GM18507 (cell line): Measurements from ENCODE around the gene HS3ST4.

Experiments
- DNase-seq: peaks from one replicate; pipeline ENCODE4 v3.0.0; 2011; ENCODE audit warnings: low read depth; ENCODE audit not compliant: insufficient read length; ENCODE audit errors: extremely low spot score
- FAIRE-seq: peaks from 2 replicates; lab custom pipeline; 2011; peaks lifted over from hg19 to GRCh38; lab: Jason Lieb, UNC

HS3ST4 gene

GRCh38 chr16:26137956-26138355, 446.2 kb downstream of the HS3ST4 start:
- FAIRE-seq = no peak
- no peak for DNase-seq

GRCh38 chr16:26139091-26139490, 447.3 kb downstream of the HS3ST4 start:
- DNase-seq (no peak), FAIRE-seq (no peak)

- FAIRE-seq (no peak), DNase-seq (no peak)
Measured at GRCh38 chr16:26139884-26140283, 448.1 kb downstream of the HS3ST4 start.

- FAIRE-seq (no peak), DNase-seq (no peak)
Measured at GRCh38 chr16:26149364-26150190, 457.8 kb downstream of the HS3ST4 start.

GRCh38 chr16:26155221-26155620, 463.5 kb downstream of the HS3ST4 start:
- FAIRE-seq (no peak), DNase-seq (no peak)

GRCh38 chr16:26157319-26157718, 465.6 kb downstream of the HS3ST4 start:
- DNase-seq = no peak
- no peak for FAIRE-seq

- no peak for FAIRE-seq
- no peak for DNase-seq
Measured at GRCh38 chr16:26158142-26158759, 466.5 kb downstream of the HS3ST4 start.

- no peak for FAIRE-seq
- DNase-seq = no peak
Measured at GRCh38 chr16:26161461-26162180, 469.9 kb downstream of the HS3ST4 start.

- FAIRE-seq = no peak
- DNase-seq = no peak
Measured at GRCh38 chr16:26169473-26169872, 477.7 kb downstream of the HS3ST4 start.

- DNase-seq = no peak
- FAIRE-seq = no peak
Measured at GRCh38 chr16:26175944-26176343, 484.2 kb downstream of the HS3ST4 start.

GRCh38 chr16:26177438-26177837, 485.7 kb downstream of the HS3ST4 start:
- no peak for FAIRE-seq
- DNase-seq = no peak

- no peak for FAIRE-seq
- DNase-seq = no peak
Measured at GRCh38 chr16:26178298-26178697, 486.5 kb downstream of the HS3ST4 start.

- DNase-seq = no peak
- no peak for FAIRE-seq
Measured at GRCh38 chr16:26186091-26186615, 494.4 kb downstream of the HS3ST4 start.
